NCI-H2227 (cell line): ENCODE measurements around the gene LAMB2.

ENCODE experiments used
- DNase-seq: peaks from one replicate; lab custom pipeline; 2025; ENCODE audit not compliant: unreplicated experiment; lab: John Stamatoyannopoulos, UW

The LAMB2 gene

GRCh38 chr3:49161808-49162530 lies 29.1 kb upstream of the LAMB2 start:
- no peak for DNase-seq

GRCh38 chr3:49161197-49161596 lies 28.3 kb upstream of the LAMB2 start:
- DNase-seq, result no peak

GRCh38 chr3:49158792-49159191 lies 25.9 kb upstream of the LAMB2 start:
- DNase-seq, result no peak

GRCh38 chr3:49158103-49158709 lies 25.4 kb upstream of the LAMB2 start:
- DNase-seq, result no peak

GRCh38 chr3:49157289-49157688 lies 24.4 kb upstream of the LAMB2 start:
- no peak for DNase-seq

- DNase-seq, result no peak
These were observed 20.6 kb upstream of the LAMB2 start for GRCh38 chr3:49153349-49153912.

- no peak for DNase-seq
These were observed 18.8 kb upstream of the LAMB2 start for GRCh38 chr3:49151610-49152009.

GRCh38 chr3:49148159-49148558 lies 15.3 kb upstream of the LAMB2 start:
- no peak for DNase-seq

GRCh38 chr3:49140080-49140479 lies 7.2 kb upstream of the LAMB2 start:
- no peak for DNase-seq

- no peak for DNase-seq
These were observed 2.6 kb upstream of the LAMB2 start for GRCh38 chr3:49135499-49135898.

- no peak for DNase-seq
These were observed 1.8 kb upstream of the LAMB2 start for GRCh38 chr3:49134471-49135265.

- peak; percentile 87 for DNase-seq
These were observed 539 bp upstream of the LAMB2 start for GRCh38 chr3:49133226-49133951.

- DNase-seq, result no peak
These were observed 795 bp downstream of the LAMB2 start for GRCh38 chr3:49132073-49132436.

GRCh38 chr3:49131576-49131975 lies 1.3 kb downstream of the LAMB2 start:
- DNase-seq, result no peak

GRCh38 chr3:49131040-49131439 lies 1.8 kb downstream of the LAMB2 start:
- DNase-seq, result no peak

- DNase-seq, result peak; percentile 9
These were observed 7.7 kb downstream of the LAMB2 start for GRCh38 chr3:49124991-49125670.

- no peak for DNase-seq
These were observed 8.6 kb downstream of the LAMB2 start for GRCh38 chr3:49124203-49124602.

- no peak for DNase-seq
These were observed 9.2 kb downstream of the LAMB2 start for GRCh38 chr3:49123687-49124086.

- no peak for DNase-seq
These were observed 9.8 kb downstream of the LAMB2 start for GRCh38 chr3:49122886-49123545.

- no peak for DNase-seq
These were observed 10.4 kb downstream of the LAMB2 start for GRCh38 chr3:49122451-49122850.
